ENCODE results near the gene MEP1A. TPM values are rescaled to one million over a fixed set of nuclear protein-coding genes. Genes with fewer than 3 reads are reported as not detected.
A peak's percentile ranks its signal among the peaks of the same experiment; 100 is the strongest.
"Not testable (repeated sequence)": the region's sequence is repeated elsewhere in the genome, so short reads cannot be mapped to it uniquely, and the experiment has no call there.

The MEP1A gene
- total RNA-seq, 2 experiments from 2014 or later = not detected

- CTCF ChIA-PET; H3K36me3 Mint-ChIP-seq; POLR2A ChIA-PET; DNase-seq; H3K4me1 Mint-ChIP-seq (ENCODE audit: low read depth); intact Hi-C loops (cut with micrococcal nuclease); H3K27ac Mint-ChIP-seq; H3K4me3 Mint-ChIP-seq; H3K9me3 Mint-ChIP-seq: not testable (repeated sequence)
- H3K27me3 Mint-ChIP-seq = peaks cover 12% of the 10 kb centered on the region
These were observed 58.4 kb downstream of the MEP1A start for GRCh38 chr6:46851576-46851975.

GRCh38 chr6:46855966-46856365 lies 62.8 kb downstream of the MEP1A start:
- intact Hi-C loops (cut with micrococcal nuclease); POLR2A ChIA-PET; H3K9me3 Mint-ChIP-seq; H3K27me3 Mint-ChIP-seq; H3K27ac Mint-ChIP-seq; H3K4me3 Mint-ChIP-seq; H3K36me3 Mint-ChIP-seq; H3K4me1 Mint-ChIP-seq (ENCODE audit: low read depth): not testable (repeated sequence)
- CTCF ChIA-PET = interaction anchor here (0.6 to 1.8 kb wide), 5 partner anchors 9 to 187 kb away, joined by 3 to 11 read pairs (median 3); no protein-coding TSS in a partner anchor
- DNase-seq = peak; percentile 14

- no peak for DNase-seq
- H3K27me3 Mint-ChIP-seq = peaks cover 3% of the 10 kb centered on the region
- ChIA-PET CTCF (interaction anchor here (3.3 kb wide), 1 partner anchor 14 kb away, joined by 19 read pairs; no protein-coding TSS in a partner anchor), POLR2A (no interaction called here)
- no peaks in the 10 kb centered on the region for H3K4me1 Mint-ChIP-seq (ENCODE audit: low read depth)
- no peaks in the 10 kb centered on the region for H3K36me3 Mint-ChIP-seq
- no peak overlapping the region for H3K4me3 Mint-ChIP-seq
- no peak overlapping the region for H3K27ac Mint-ChIP-seq
- no peaks in the 10 kb centered on the region for H3K9me3 Mint-ChIP-seq
- intact Hi-C loops (cut with micrococcal nuclease) = no loop called here
These were observed 69.2 kb downstream of the MEP1A start for GRCh38 chr6:46862381-46862780.

- ChIA-PET POLR2A (no interaction called here), CTCF (no interaction called here)
- Mint-ChIP-seq H3K9me3 (no peaks in the 10 kb centered on the region), H3K36me3 (no peaks in the 10 kb centered on the region), H3K4me3 (no peak overlapping the region), H3K27me3 (peaks cover 5% of the 10 kb centered on the region), H3K4me1 (ENCODE audit: low read depth) (no peaks in the 10 kb centered on the region), H3K27ac (no peak overlapping the region)
- DNase-seq = no peak
- intact Hi-C loops (cut with micrococcal nuclease) = no loop called here
These were observed 70.6 kb downstream of the MEP1A start for GRCh38 chr6:46863791-46864190.

- Mint-ChIP-seq H3K4me1 (ENCODE audit: low read depth) (no peaks in the 10 kb centered on the region), H3K27me3 (peaks cover 5% of the 10 kb centered on the region), H3K9me3 (no peaks in the 10 kb centered on the region), H3K27ac (no peak overlapping the region), H3K4me3 (no peak overlapping the region), H3K36me3 (no peaks in the 10 kb centered on the region)
- DNase-seq = no peak
- intact Hi-C loops (cut with micrococcal nuclease) = no loop called here
- ChIA-PET POLR2A (interaction anchor here (0.7 kb wide), 1 partner anchor 377 kb away, joined by 3 read pairs; no protein-coding TSS in a partner anchor), CTCF (interaction anchor here (1.1 kb wide), 1 partner anchor 10 kb away, joined by 3 read pairs; no protein-coding TSS in a partner anchor)
These were observed 72.0 kb downstream of the MEP1A start for GRCh38 chr6:46865221-46865620.

GRCh38 chr6:46867411-46867810 lies 74.2 kb downstream of the MEP1A start:
- no peaks in the 10 kb centered on the region for H3K36me3 Mint-ChIP-seq
- no peak overlapping the region for H3K27ac Mint-ChIP-seq
- H3K9me3 Mint-ChIP-seq = no peaks in the 10 kb centered on the region
- H3K4me3 Mint-ChIP-seq = no peak overlapping the region
- no peaks in the 10 kb centered on the region for H3K4me1 Mint-ChIP-seq (ENCODE audit: low read depth)
- CTCF ChIA-PET = interaction anchor here (0.9 kb wide), 1 partner anchor 18 kb away, joined by 3 read pairs; no protein-coding TSS in a partner anchor
- POLR2A ChIA-PET = no interaction called here
- peaks cover 7% of the 10 kb centered on the region for H3K27me3 Mint-ChIP-seq
- intact Hi-C loops (cut with micrococcal nuclease) = no loop called here
- no peak for DNase-seq

- H3K27ac Mint-ChIP-seq = no peak overlapping the region
- peaks cover 3% of the 10 kb centered on the region for H3K27me3 Mint-ChIP-seq
- POLR2A ChIA-PET = no interaction called here
- H3K36me3 Mint-ChIP-seq = no peaks in the 10 kb centered on the region
- H3K4me3 Mint-ChIP-seq = no peak overlapping the region
- CTCF ChIA-PET = no interaction called here
- H3K4me1 Mint-ChIP-seq (ENCODE audit: low read depth) = no peaks in the 10 kb centered on the region
- DNase-seq = no peak
- H3K9me3 Mint-ChIP-seq = no peaks in the 10 kb centered on the region
- intact Hi-C loops (cut with micrococcal nuclease) = no loop called here
These were observed 82.9 kb downstream of the MEP1A start for GRCh38 chr6:46876126-46876525.

- Mint-ChIP-seq H3K36me3 (no peaks in the 10 kb centered on the region), H3K4me1 (ENCODE audit: low read depth) (no peaks in the 10 kb centered on the region), H3K27ac (no peak overlapping the region), H3K4me3 (no peak overlapping the region), H3K9me3 (no peaks in the 10 kb centered on the region), H3K27me3 (peaks cover 1% of the 10 kb centered on the region)
- POLR2A ChIA-PET = no interaction called here
- intact Hi-C loops (cut with micrococcal nuclease) = no loop called here
- CTCF ChIA-PET = no interaction called here
- DNase-seq = no peak
These were observed 85.8 kb downstream of the MEP1A start for GRCh38 chr6:46879003-46879402.

GRCh38 chr6:46882645-46883044 lies 89.5 kb downstream of the MEP1A start:
- no peak overlapping the region for H3K4me3 Mint-ChIP-seq
- DNase-seq = no peak
- intact Hi-C loops (cut with micrococcal nuclease) = no loop called here
- CTCF ChIA-PET = no interaction called here
- H3K27me3 Mint-ChIP-seq = no peaks in the 10 kb centered on the region
- H3K4me1 Mint-ChIP-seq (ENCODE audit: low read depth) = no peaks in the 10 kb centered on the region
- no peaks in the 10 kb centered on the region for H3K36me3 Mint-ChIP-seq
- POLR2A ChIA-PET = no interaction called here
- H3K9me3 Mint-ChIP-seq = no peaks in the 10 kb centered on the region
- H3K27ac Mint-ChIP-seq = no peak overlapping the region

- POLR2A ChIA-PET = no interaction called here
- CTCF ChIA-PET = no interaction called here
- Mint-ChIP-seq H3K4me3 (no peak overlapping the region), H3K9me3 (no peaks in the 10 kb centered on the region), H3K4me1 (ENCODE audit: low read depth) (no peaks in the 10 kb centered on the region), H3K27me3 (no peaks in the 10 kb centered on the region), H3K27ac (no peak overlapping the region), H3K36me3 (no peaks in the 10 kb centered on the region)
- no peak for DNase-seq
- intact Hi-C loops (cut with micrococcal nuclease) = no loop called here
These were observed 94.8 kb downstream of the MEP1A start for GRCh38 chr6:46888031-46888430.

- CTCF ChIA-PET = no interaction called here
- intact Hi-C loops (cut with micrococcal nuclease) = no loop called here
- Mint-ChIP-seq H3K9me3 (no peaks in the 10 kb centered on the region), H3K36me3 (no peaks in the 10 kb centered on the region), H3K27ac (no peak overlapping the region), H3K4me1 (ENCODE audit: low read depth) (no peaks in the 10 kb centered on the region), H3K27me3 (no peaks in the 10 kb centered on the region), H3K4me3 (no peak overlapping the region)
- POLR2A ChIA-PET = no interaction called here
- no peak for DNase-seq
These were observed 95.4 kb downstream of the MEP1A start for GRCh38 chr6:46888578-46888977.
